ENCODE results near the gene ID4.

ID4 gene

GRCh38 chr6:19865178-19865577, 28.0 kb downstream of the ID4 start:
- no peak for DNase-seq (ENCODE audit: low spot score)
- in situ Hi-C loops (cut with MboI; ENCODE audit: low sequenced_read_pairs, unreplicated experiment): no loop called here
- TF ChIP-seq CTCF (IDR thresholded peaks at IDR 0.05; ENCODE audit: borderline replicate concordance, control extremely low read depth, extremely low read depth, insufficient read depth, missing control alignments): no peak

GRCh38 chr6:19866173-19866984, 29.2 kb downstream of the ID4 start:
- in situ Hi-C loops (cut with MboI; ENCODE audit: low sequenced_read_pairs, unreplicated experiment): no loop called here
- no peak for TF ChIP-seq CTCF (IDR thresholded peaks at IDR 0.05; ENCODE audit: borderline replicate concordance, control extremely low read depth, extremely low read depth, insufficient read depth, missing control alignments)
- DNase-seq (ENCODE audit: low spot score): no peak

- no peak for DNase-seq (ENCODE audit: low spot score)
- TF ChIP-seq CTCF (IDR thresholded peaks at IDR 0.05; ENCODE audit: borderline replicate concordance, control extremely low read depth, extremely low read depth, insufficient read depth, missing control alignments): no peak
- in situ Hi-C loops (cut with MboI; ENCODE audit: low sequenced_read_pairs, unreplicated experiment): no loop called here
These were observed 29.9 kb downstream of the ID4 start for GRCh38 chr6:19866985-19867627.

GRCh38 chr6:19869464-19869863, 32.3 kb downstream of the ID4 start:
- no peak for DNase-seq (ENCODE audit: low spot score)
- in situ Hi-C loops (cut with MboI; ENCODE audit: low sequenced_read_pairs, unreplicated experiment): no loop called here
- TF ChIP-seq CTCF (IDR thresholded peaks at IDR 0.05; ENCODE audit: borderline replicate concordance, control extremely low read depth, extremely low read depth, insufficient read depth, missing control alignments): no peak

- no peak for TF ChIP-seq CTCF (IDR thresholded peaks at IDR 0.05; ENCODE audit: borderline replicate concordance, control extremely low read depth, extremely low read depth, insufficient read depth, missing control alignments)
- in situ Hi-C loops (cut with MboI; ENCODE audit: low sequenced_read_pairs, unreplicated experiment): no loop called here
- DNase-seq (ENCODE audit: low spot score): no peak
These were observed 33.2 kb downstream of the ID4 start for GRCh38 chr6:19870322-19870721.

- no peak for DNase-seq (ENCODE audit: low spot score)
- no peak for TF ChIP-seq CTCF (IDR thresholded peaks at IDR 0.05; ENCODE audit: borderline replicate concordance, control extremely low read depth, extremely low read depth, insufficient read depth, missing control alignments)
- in situ Hi-C loops (cut with MboI; ENCODE audit: low sequenced_read_pairs, unreplicated experiment): no loop called here
These were observed 35.9 kb downstream of the ID4 start for GRCh38 chr6:19873031-19873430.
